ENCODE measurements around the gene ARPC3. TPM values are rescaled to one million over a fixed set of nuclear protein-coding genes. Genes with fewer than 3 reads are reported as not detected.

ARPC3 gene
- total and polyA plus RNA-seq, 2 experiments from 2014 or later: 356 to 411 TPM

DNA sequence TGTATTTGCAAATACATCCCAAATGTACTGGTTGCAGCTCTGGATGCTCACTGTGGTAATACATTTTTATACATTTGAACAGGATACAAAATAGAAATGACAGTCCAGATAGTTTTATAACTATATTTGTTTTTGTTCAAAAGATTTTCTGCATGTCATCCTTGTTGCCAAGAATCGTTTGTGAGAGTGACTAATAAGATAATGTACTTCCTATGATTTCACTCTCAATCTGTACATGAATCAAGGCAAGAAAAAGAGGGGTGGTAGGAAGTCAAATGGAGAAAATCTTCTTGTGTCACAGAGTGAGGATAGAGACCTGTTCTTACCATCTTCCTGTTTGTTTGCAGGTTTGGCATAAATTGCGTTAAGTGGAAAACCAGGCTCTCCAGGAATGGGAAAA is 13.9 kb downstream of the ARPC3 start:
- H3K4me1 Mint-ChIP-seq: no peaks in the 10 kb centered on the region
- no peak overlapping the region for H3K27ac Mint-ChIP-seq
- no peak overlapping the region for H3K4me3 ChIP-seq
- no peak for ATAC-seq
- DNase-seq (ENCODE audit: low spot score): no peak
- peaks cover 55% of the 10 kb centered on the region for H3K36me3 Mint-ChIP-seq (ENCODE audit: low read depth)
- H3K27me3 Mint-ChIP-seq (ENCODE audit: insufficient read depth, low read depth, poor library complexity): peaks cover 8% of the 10 kb centered on the region
- H3K27me3 ChIP-seq (ENCODE audit: insufficient read depth): no peaks in the 10 kb centered on the region
- H3K79me2 ChIP-seq (replicated peaks; ENCODE audit: insufficient read depth): no peaks in the 10 kb centered on the region
- H3K36me3 ChIP-seq (ENCODE audit: insufficient read depth): peaks cover 31% of the 10 kb centered on the region
- H3K9me3 Mint-ChIP-seq: no peaks in the 10 kb centered on the region
- H2AFZ ChIP-seq: no peak overlapping the region
- no peak overlapping the region for H3K4me2 ChIP-seq
- H3F3A ChIP-seq (replicated peaks; ENCODE audit: low read depth): peaks cover 14% of the 10 kb centered on the region; the same call in 1 of the 2 replicates
- no peaks in the 10 kb centered on the region for H4K20me1 ChIP-seq (replicated peaks; ENCODE audit: insufficient read depth)
- no peak overlapping the region for H3K4me3 Mint-ChIP-seq
- no peaks in the 10 kb centered on the region for H3K4me1 ChIP-seq (ENCODE audit: insufficient read depth)
- no peak for TF ChIP-seq EZH2 (IDR thresholded peaks at IDR 0.05; ENCODE audit: low read depth, unreplicated experiment)
- no peak for TF ChIP-seq ETS1 (IDR thresholded peaks at IDR 0.05)
- TF ChIP-seq EZH2phosphoT487 (IDR thresholded peaks at IDR 0.05; ENCODE audit: unreplicated experiment): no peak
- no peak for TF ChIP-seq STAT1 (IDR thresholded peaks at IDR 0.05; ENCODE audit: unreplicated experiment)
- no peak for TF ChIP-seq CREB1 (CRISPR knock-in tag; IDR thresholded peaks at IDR 0.05; ENCODE audit: low read depth)
- TF ChIP-seq ZNF331 (CRISPR knock-in tag; IDR thresholded peaks at IDR 0.05; ENCODE audit: low read depth): no peak
- TF ChIP-seq, protein P1, sequence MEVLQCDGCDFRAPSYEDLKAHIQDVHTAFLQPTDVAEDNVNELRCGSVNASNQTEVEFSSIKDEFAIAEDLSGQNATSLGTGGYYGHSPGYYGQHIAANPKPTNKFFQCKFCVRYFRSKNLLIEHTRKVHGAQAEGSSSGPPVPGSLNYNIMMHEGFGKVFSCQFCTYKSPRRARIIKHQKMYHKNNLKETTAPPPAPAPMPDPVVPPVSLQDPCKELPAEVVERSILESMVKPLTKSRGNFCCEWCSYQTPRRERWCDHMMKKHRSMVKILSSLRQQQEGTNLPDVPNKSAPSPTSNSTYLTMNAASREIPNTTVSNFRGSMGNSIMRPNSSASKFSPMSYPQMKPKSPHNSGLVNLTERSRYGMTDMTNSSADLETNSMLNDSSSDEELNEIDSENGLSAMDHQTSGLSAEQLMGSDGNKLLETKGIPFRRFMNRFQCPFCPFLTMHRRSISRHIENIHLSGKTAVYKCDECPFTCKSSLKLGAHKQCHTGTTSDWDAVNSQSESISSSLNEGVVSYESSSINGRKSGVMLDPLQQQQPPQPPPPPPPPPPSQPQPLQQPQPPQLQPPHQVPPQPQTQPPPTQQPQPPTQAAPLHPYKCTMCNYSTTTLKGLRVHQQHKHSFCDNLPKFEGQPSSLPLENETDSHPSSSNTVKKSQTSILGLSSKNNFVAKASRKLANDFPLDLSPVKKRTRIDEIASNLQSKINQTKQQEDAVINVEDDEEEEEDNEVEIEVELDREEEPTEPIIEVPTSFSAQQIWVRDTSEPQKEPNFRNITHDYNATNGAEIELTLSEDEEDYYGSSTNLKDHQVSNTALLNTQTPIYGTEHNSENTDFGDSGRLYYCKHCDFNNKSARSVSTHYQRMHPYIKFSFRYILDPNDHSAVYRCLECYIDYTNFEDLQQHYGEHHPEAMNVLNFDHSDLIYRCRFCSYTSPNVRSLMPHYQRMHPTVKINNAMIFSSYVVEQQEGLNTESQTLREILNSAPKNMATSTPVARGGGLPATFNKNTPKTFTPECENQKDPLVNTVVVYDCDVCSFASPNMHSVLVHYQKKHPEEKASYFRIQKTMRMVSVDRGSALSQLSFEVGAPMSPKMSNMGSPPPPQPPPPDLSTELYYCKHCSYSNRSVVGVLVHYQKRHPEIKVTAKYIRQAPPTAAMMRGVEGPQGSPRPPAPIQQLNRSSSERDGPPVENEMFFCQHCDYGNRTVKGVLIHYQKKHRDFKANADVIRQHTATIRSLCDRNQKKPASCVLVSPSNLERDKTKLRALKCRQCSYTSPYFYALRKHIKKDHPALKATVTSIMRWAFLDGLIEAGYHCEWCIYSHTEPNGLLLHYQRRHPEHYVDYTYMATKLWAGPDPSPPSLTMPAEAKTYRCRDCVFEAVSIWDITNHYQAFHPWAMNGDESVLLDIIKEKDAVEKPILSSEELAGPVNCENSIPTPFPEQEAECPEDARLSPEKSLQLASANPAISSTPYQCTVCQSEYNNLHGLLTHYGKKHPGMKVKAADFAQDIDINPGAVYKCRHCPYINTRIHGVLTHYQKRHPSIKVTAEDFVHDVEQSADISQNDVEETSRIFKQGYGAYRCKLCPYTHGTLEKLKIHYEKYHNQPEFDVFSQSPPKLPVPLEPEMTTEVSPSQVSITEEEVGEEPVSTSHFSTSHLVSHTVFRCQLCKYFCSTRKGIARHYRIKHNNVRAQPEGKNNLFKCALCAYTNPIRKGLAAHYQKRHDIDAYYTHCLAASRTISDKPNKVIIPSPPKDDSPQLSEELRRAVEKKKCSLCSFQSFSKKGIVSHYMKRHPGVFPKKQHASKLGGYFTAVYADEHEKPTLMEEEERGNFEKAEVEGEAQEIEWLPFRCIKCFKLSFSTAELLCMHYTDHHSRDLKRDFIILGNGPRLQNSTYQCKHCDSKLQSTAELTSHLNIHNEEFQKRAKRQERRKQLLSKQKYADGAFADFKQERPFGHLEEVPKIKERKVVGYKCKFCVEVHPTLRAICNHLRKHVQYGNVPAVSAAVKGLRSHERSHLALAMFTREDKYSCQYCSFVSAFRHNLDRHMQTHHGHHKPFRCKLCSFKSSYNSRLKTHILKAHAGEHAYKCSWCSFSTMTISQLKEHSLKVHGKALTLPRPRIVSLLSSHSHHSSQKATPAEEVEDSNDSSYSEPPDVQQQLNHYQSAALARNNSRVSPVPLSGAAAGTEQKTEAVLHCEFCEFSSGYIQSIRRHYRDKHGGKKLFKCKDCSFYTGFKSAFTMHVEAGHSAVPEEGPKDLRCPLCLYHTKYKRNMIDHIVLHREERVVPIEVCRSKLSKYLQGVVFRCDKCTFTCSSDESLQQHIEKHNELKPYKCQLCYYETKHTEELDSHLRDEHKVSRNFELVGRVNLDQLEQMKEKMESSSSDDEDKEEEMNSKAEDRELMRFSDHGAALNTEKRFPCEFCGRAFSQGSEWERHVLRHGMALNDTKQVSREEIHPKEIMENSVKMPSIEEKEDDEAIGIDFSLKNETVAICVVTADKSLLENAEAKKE (CRISPR knock-in tag; IDR thresholded peaks at IDR 0.05): no peak
- TF ChIP-seq POLR2AphosphoS5 (IDR thresholded peaks at IDR 0.05; ENCODE audit: low read depth): no peak
- TF ChIP-seq NANOG (IDR thresholded peaks at IDR 0.05; ENCODE audit: borderline replicate concordance): no peak
- TF ChIP-seq CTCF (conservative IDR thresholded peaks at IDR 0.05; ENCODE audit: low read depth in 2 of 2): no peak
- TF ChIP-seq JUNB (IDR thresholded peaks at IDR 0.05; ENCODE audit: unreplicated experiment): no peak
- TF ChIP-seq REST (IDR thresholded peaks at IDR 0.05; ENCODE audit: unreplicated experiment): no peak
- TF ChIP-seq ZNF114 (CRISPR knock-in tag; IDR thresholded peaks at IDR 0.05): no peak
- H3K27ac ChIP-seq (ENCODE audit: low read depth): no peak overlapping the region
- H3K9me2 ChIP-seq (ENCODE audit: insufficient read depth): no peaks in the 10 kb centered on the region

Measured in GM23338 (cell line).